ENCODE data around the gene GUK1.

Gene GUK1

GRCh38 chr1:228154021-228154669 is 14.1 kb downstream of the GUK1 start:
- Histone ChIP-seq H3K9me3 (ENCODE audit: control insufficient read depth in 1 of 2, low read length in 2 of 2) (no peaks in the 10 kb centered on the region), H3K36me3 (ENCODE audit: control insufficient read depth in 1 of 2, insufficient read depth in 2 of 2, low read length in 2 of 2) (no peaks in the 10 kb centered on the region), H3K4me1 (ENCODE audit: control insufficient read depth in 1 of 2, insufficient read depth in 2 of 2, low read length in 2 of 2) (peaks cover 8 to 32% of the 10 kb centered on the region in 2 donors), H3K27ac (ENCODE audit: low read length) (no peak overlapping the region), H3K4me3 (ENCODE audit: low read depth in 1 of 2, low read length in 2 of 2) (no peak overlapping the region), H3K27me3 (ENCODE audit: low read depth, low read length) (no peaks in the 10 kb centered on the region)

DNA sequence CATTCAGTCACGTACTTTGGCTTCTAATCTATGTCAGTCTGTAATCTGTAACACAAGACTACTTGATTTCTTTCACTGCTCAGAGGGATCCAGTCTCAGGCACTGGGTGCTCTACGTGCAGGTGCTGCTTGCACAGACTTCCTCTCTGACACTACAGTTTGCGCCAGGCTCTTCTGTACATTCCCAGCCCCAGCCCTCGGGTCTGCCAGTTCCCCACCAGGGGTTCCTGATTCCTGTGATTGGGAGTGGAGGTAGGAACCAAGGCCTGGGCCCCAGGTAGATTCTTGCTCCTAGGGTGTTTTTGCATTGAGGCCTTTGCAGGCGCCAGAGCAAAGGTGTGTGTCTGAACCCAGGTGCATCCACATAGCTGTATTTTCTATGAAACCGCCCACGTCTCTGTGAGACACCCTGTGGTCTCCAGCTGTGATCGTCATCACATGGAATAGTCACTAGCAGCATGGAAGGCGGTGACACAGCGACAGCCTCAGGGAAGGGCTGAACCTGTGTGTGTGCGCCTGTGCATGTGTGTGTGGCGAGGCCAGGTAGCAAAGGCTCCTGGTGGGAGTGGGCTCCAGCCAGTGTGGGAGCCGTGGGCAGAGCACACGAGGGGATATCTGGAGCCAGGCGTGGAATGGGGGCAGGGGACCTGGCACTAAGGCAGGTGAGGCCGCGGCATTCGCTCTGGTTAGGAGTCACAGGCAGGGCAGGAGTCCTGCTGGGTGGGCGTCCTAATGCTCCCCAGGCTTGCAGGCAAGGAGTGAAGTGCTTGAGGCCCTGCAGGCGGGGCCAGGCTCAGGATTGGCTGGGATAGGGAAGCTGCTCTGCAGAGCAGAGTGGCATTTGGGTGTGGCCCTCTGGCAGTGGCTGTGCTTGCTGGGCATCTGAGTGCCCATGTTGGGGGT is 14.8 kb downstream of the GUK1 start:
- no peak overlapping the region for H3K27ac ChIP-seq (ENCODE audit: low read length)
- peaks cover 8 to 24% of the 10 kb centered on the region in 2 donors for H3K4me1 ChIP-seq (ENCODE audit: control insufficient read depth in 1 of 2, insufficient read depth in 2 of 2, low read length in 2 of 2)

GRCh38 chr1:228155596-228156514 is 15.8 kb downstream of the GUK1 start:
- Histone ChIP-seq H3K4me3 (ENCODE audit: low read depth in 1 of 2, low read length in 2 of 2) (no peak overlapping the region), H3K27ac (ENCODE audit: low read length) (no peak overlapping the region), H3K27me3 (ENCODE audit: low read depth, low read length) (no peaks in the 10 kb centered on the region), H3K36me3 (ENCODE audit: control insufficient read depth in 1 of 2, insufficient read depth in 2 of 2, low read length in 2 of 2) (no peaks in the 10 kb centered on the region), H3K9me3 (ENCODE audit: control insufficient read depth in 1 of 2, low read length in 2 of 2) (no peaks in the 10 kb centered on the region), H3K4me1 (ENCODE audit: control insufficient read depth in 1 of 2, insufficient read depth in 2 of 2, low read length in 2 of 2) (peaks cover 6 to 15% of the 10 kb centered on the region in 2 donors)

More for the DNA sequence above, 14.8 kb downstream of the GUK1 start:
- Histone ChIP-seq H3K9me3 (ENCODE audit: control insufficient read depth in 1 of 2, low read length in 2 of 2) (no peaks in the 10 kb centered on the region), H3K4me3 (ENCODE audit: low read depth in 1 of 2, low read length in 2 of 2) (no peak overlapping the region), H3K27me3 (ENCODE audit: low read depth, low read length) (no peaks in the 10 kb centered on the region), H3K36me3 (ENCODE audit: control insufficient read depth in 1 of 2, insufficient read depth in 2 of 2, low read length in 2 of 2) (no peaks in the 10 kb centered on the region)

DNA sequence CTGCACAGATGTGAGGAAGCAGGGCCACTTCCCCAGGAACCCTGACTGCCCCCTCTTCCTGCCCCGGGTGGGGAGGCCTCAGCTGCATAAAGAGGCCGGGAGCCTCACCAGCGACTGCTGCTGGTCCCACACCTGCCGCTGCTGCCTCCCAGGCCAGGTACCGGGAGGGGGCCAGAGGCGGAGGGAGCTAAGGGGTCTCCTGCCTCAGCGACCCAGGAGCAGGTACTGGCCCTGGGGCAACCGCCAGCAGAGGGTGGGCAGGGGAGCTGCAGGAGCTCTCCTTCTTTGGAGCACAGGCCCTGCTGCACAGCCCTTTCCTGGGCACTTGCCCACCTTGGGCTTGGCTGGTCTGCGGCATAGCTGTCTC is 16.4 kb downstream of the GUK1 start:
- no peaks in the 10 kb centered on the region for H3K36me3 ChIP-seq (ENCODE audit: control insufficient read depth in 1 of 2, insufficient read depth in 2 of 2, low read length in 2 of 2)
- H3K4me3 ChIP-seq (ENCODE audit: low read depth in 1 of 2, low read length in 2 of 2): no peak overlapping the region
- H3K4me1 ChIP-seq (ENCODE audit: control insufficient read depth in 1 of 2, insufficient read depth in 2 of 2, low read length in 2 of 2): peaks cover 0 to 9% of the 10 kb centered on the region in 2 donors
- H3K27ac ChIP-seq (ENCODE audit: low read length): no peak overlapping the region
- H3K27me3 ChIP-seq (ENCODE audit: low read depth, low read length): no peaks in the 10 kb centered on the region
- no peaks in the 10 kb centered on the region for H3K9me3 ChIP-seq (ENCODE audit: control insufficient read depth in 1 of 2, low read length in 2 of 2)

- Histone ChIP-seq H3K4me3 (ENCODE audit: low read depth in 1 of 2, low read length in 2 of 2) (no peak overlapping the region), H3K36me3 (ENCODE audit: control insufficient read depth in 1 of 2, insufficient read depth in 2 of 2, low read length in 2 of 2) (no peaks in the 10 kb centered on the region), H3K9me3 (ENCODE audit: control insufficient read depth in 1 of 2, low read length in 2 of 2) (no peaks in the 10 kb centered on the region), H3K27me3 (ENCODE audit: low read depth, low read length) (no peaks in the 10 kb centered on the region), H3K27ac (ENCODE audit: low read length) (no peak overlapping the region), H3K4me1 (ENCODE audit: control insufficient read depth in 1 of 2, insufficient read depth in 2 of 2, low read length in 2 of 2) (peaks cover 0 to 2% of the 10 kb centered on the region in 2 donors)
These were observed 17.1 kb downstream of the GUK1 start for GRCh38 chr1:228156941-228157728.

DNA sequence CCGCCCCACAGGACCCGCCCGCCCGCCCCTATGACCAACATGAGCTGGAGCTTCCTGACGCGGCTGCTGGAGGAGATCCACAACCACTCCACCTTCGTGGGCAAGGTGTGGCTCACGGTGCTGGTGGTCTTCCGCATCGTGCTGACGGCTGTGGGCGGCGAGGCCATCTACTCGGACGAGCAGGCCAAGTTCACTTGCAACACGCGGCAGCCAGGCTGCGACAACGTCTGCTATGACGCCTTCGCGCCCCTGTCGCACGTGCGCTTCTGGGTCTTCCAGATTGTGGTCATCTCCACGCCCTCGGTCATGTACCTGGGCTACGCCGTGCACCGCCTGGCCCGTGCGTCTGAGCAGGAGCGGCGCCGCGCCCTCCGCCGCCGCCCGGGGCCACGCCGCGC is 17.6 kb downstream of the GUK1 start:
- Histone ChIP-seq H3K4me1 (ENCODE audit: control insufficient read depth in 1 of 2, insufficient read depth in 2 of 2, low read length in 2 of 2) (no peaks in the 10 kb centered on the region), H3K27ac (ENCODE audit: low read length) (no peak overlapping the region), H3K9me3 (ENCODE audit: control insufficient read depth in 1 of 2, low read length in 2 of 2) (no peaks in the 10 kb centered on the region), H3K27me3 (ENCODE audit: low read depth, low read length) (no peaks in the 10 kb centered on the region), H3K36me3 (ENCODE audit: control insufficient read depth in 1 of 2, insufficient read depth in 2 of 2, low read length in 2 of 2) (no peaks in the 10 kb centered on the region), H3K4me3 (ENCODE audit: low read depth in 1 of 2, low read length in 2 of 2) (no peak overlapping the region)

DNA sequence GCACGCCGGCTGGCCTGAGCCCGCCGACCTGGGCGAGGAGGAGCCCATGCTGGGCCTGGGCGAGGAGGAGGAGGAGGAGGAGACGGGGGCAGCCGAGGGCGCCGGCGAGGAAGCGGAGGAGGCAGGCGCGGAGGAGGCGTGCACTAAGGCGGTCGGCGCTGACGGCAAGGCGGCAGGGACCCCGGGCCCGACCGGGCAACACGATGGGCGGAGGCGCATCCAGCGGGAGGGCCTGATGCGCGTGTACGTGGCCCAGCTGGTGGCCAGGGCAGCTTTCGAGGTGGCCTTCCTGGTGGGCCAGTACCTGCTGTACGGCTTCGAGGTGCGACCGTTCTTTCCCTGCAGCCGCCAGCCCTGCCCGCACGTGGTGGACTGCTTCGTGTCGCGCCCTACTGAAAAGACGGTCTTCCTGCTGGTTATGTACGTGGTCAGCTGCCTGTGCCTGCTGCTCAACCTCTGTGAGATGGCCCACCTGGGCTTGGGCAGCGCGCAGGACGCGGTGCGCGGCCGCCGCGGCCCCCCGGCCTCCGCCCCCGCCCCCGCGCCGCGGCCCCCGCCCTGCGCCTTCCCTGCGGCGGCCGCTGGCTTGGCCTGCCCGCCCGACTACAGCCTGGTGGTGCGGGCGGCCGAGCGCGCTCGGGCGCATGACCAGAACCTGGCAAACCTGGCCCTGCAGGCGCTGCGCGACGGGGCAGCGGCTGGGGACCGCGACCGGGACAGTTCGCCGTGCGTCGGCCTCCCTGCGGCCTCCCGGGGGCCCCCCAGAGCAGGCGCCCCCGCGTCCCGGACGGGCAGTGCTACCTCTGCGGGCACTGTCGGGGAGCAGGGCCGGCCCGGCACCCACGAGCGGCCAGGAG is 18.3 kb downstream of the GUK1 start:
- no peaks in the 10 kb centered on the region for H3K27me3 ChIP-seq (ENCODE audit: low read depth, low read length)
- no peak overlapping the region for H3K27ac ChIP-seq (ENCODE audit: low read length)
- no peaks in the 10 kb centered on the region for H3K4me1 ChIP-seq (ENCODE audit: control insufficient read depth in 1 of 2, insufficient read depth in 2 of 2, low read length in 2 of 2)
- no peaks in the 10 kb centered on the region for H3K9me3 ChIP-seq (ENCODE audit: control insufficient read depth in 1 of 2, low read length in 2 of 2)
- no peaks in the 10 kb centered on the region for H3K36me3 ChIP-seq (ENCODE audit: control insufficient read depth in 1 of 2, insufficient read depth in 2 of 2, low read length in 2 of 2)
- no peak overlapping the region for H3K4me3 ChIP-seq (ENCODE audit: low read depth in 1 of 2, low read length in 2 of 2)

- Histone ChIP-seq H3K4me3 (ENCODE audit: low read depth in 1 of 2, low read length in 2 of 2) (no peak overlapping the region), H3K9me3 (ENCODE audit: control insufficient read depth in 1 of 2, low read length in 2 of 2) (no peaks in the 10 kb centered on the region), H3K27ac (ENCODE audit: low read length) (no peak overlapping the region), H3K36me3 (ENCODE audit: control insufficient read depth in 1 of 2, insufficient read depth in 2 of 2, low read length in 2 of 2) (no peaks in the 10 kb centered on the region), H3K4me1 (ENCODE audit: control insufficient read depth in 1 of 2, insufficient read depth in 2 of 2, low read length in 2 of 2) (no peaks in the 10 kb centered on the region), H3K27me3 (ENCODE audit: low read depth, low read length) (no peaks in the 10 kb centered on the region)
These were observed 19.1 kb downstream of the GUK1 start for GRCh38 chr1:228159008-228159665.

DNA sequence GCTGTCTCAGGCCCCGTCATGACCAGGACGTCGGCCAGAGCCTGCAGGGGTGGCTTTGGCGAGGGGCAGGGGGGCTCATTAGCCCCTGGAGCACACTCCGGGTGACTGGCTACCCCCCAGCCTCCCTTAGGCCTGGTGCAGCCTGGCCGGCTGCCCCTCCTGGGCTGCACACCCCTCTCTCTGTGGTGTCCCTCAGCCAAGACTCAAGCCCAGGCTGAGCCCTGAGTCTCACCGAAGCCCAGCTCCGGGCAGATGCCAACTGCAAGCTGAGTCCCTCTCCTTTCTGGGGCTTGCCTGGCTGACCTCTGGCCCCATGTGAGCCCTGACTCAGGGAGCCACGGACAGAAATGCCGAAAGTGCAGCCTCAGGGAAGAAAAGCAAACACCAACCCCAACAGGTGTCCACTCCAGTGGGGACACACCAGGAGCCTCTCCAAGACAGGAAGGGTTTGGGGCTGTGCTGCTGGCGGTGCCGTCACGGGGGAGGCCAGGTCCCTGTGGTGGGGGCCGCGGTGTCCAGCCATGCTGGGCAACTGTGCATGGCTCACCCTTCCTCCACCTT is 20.2 kb downstream of the GUK1 start:
- H3K4me1 ChIP-seq (ENCODE audit: control insufficient read depth in 1 of 2, insufficient read depth in 2 of 2, low read length in 2 of 2): peaks cover 0 to 6% of the 10 kb centered on the region in 2 donors
- H3K27me3 ChIP-seq (ENCODE audit: low read depth, low read length): no peaks in the 10 kb centered on the region
- no peak overlapping the region for H3K27ac ChIP-seq (ENCODE audit: low read length)
- no peaks in the 10 kb centered on the region for H3K36me3 ChIP-seq (ENCODE audit: control insufficient read depth in 1 of 2, insufficient read depth in 2 of 2, low read length in 2 of 2)
- H3K4me3 ChIP-seq (ENCODE audit: low read depth in 1 of 2, low read length in 2 of 2): no peak overlapping the region
- H3K9me3 ChIP-seq (ENCODE audit: control insufficient read depth in 1 of 2, low read length in 2 of 2): no peaks in the 10 kb centered on the region

Data from muscle layer of duodenum (tissue), 2 donors.